Esophagus muscularis mucosa (tissue), 4 donors: ENCODE data around the gene FGD6. TPM values are rescaled to one million over a fixed set of nuclear protein-coding genes. Genes with fewer than 3 reads are reported as not detected.
A peak's percentile ranks its signal among the peaks of the same experiment; 100 is the strongest.

ENCODE experiments used
- DNase-seq: peaks from one replicate; pipeline ENCODE4 v3.0.0-alpha.2; 2017; ENCODE audit errors: extremely low spot score
- H3K27ac ChIP-seq, 4 donors: fragments of 200-600 bp; sonication (generic); replicated peaks in 1 of 4; 1 replicate in 3 of 4; 2 replicates in 1 of 4; pipeline ENCODE4 v1.5.1; 2016 to 2019; ENCODE audit warnings: mild to moderate bottlenecking in 1 of 4
- H3K27me3 ChIP-seq, 4 donors: fragments of 200-600 bp; sonication (generic); one replicate each; pipeline versions ENCODE4 v1.5.1 to v1.6.0; 2016 to 2019
- H3K36me3 ChIP-seq, 4 donors: fragments of 200-600 bp; sonication (generic); one replicate each; pipeline ENCODE4 v1.5.1; 2016 to 2019
- H3K4me1 ChIP-seq, 4 donors: fragments of 200-600 bp; sonication (generic); one replicate each; pipeline ENCODE4 v1.5.1; 2016 to 2019
- H3K4me3 ChIP-seq, 4 donors: fragments of 200-600 bp; sonication (generic); 1 replicate in 2 of 4; 2 replicates in 2 of 4; pipeline ENCODE4 v1.5.1; 2016 to 2019; ENCODE audit warnings: mild to moderate bottlenecking in 4 of 4, moderate library complexity in 1 of 4
- H3K9me3 ChIP-seq, 4 donors: fragments of 200-600 bp; sonication (generic); 1 replicate in 3 of 4; 2 replicates in 1 of 4; pipeline ENCODE4 v1.5.1; 2016 to 2019
- CTCF ChIP-seq, 3 experiments: fragments of 200-600 bp in 2 of 3; fragments of 450-650 bp in 1 of 3; sonication (generic) in 2 of 3; IDR thresholded peaks; one replicate each; pipeline ENCODE4 v1.5.1; 2017 to 2019; ENCODE audit warnings: antibody characterized with exemption in 3 of 3, mild to moderate bottlenecking in 2 of 3, moderate library complexity in 1 of 3
- EP300 ChIP-seq: sonication (generic); formaldehyde crosslinking; IDR thresholded peaks from one replicate; pipeline ENCODE4 v1.6.1; 2017; ENCODE audit warnings: antibody characterized with exemption
- POLR2A ChIP-seq: fragments of 450-650 bp; IDR thresholded peaks from one replicate; pipeline ENCODE4 v1.6.1; 2017; ENCODE audit warnings: antibody characterized with exemption, moderate library complexity, mild to moderate bottlenecking, low read depth
- POLR2AphosphoS5 ChIP-seq, 2 donors: sonication (generic); formaldehyde crosslinking; IDR thresholded peaks; one replicate each; pipeline ENCODE4 v1.6.1; 2017; ENCODE audit warnings: antibody characterized with exemption in 2 of 2
- WGBS: methylation state at CpG from one replicate; pipeline ENCODE4 v1.1.5; 2018; 5-methylcytosine and 5-hydroxymethylcytosine counted together
- intact Hi-C: fragments of 100-400 bp; cut with DNase I; formaldehyde crosslinking; loops from one replicate; pipeline ENCODE4 v1.15.1; 2023
- total RNA-seq, 4 donors: library from RNA; depleted of rRNA; stranded (reverse); fragments of >200 nt; gene quantifications; one replicate each; pipeline versions ENCODE4 v1.1.0 to v1.2.1, GENCODE V29; 2016

The FGD6 gene
- total RNA-seq, 4 donors from 2014 or later: 30.5 to 48.6 (median 37.3) TPM

- 49% methylated on average over 7 of the region's 7 CpGs for WGBS
- Histone ChIP-seq H3K4me3 (no peak overlapping the region), H3K36me3 (peaks cover 0 to 23% (median 15%) of the 10 kb centered on the region in 4 donors), H3K4me1 (peaks cover 26 to 42% (median 40%) of the 10 kb centered on the region in 4 donors), H3K27me3 (no peaks in the 10 kb centered on the region), H3K27ac (peak overlapping the region; percentile 56 to 74 (median 68)), H3K9me3 (no peaks in the 10 kb centered on the region)
- TF ChIP-seq POLR2A (no peak), CTCF (IDR thresholded peaks at IDR 0.05) (no peak), POLR2AphosphoS5 (IDR thresholded peaks at IDR 0.05) (no peak), EP300 (no peak)
- intact Hi-C loops: loop anchor here (2.0 to 5.0 kb wide), 4 partner anchors 43 to 419 kb away; partner anchors contain the start of genes FGD6, NR2C1 and VEZT
- DNase-seq: no peak
These were observed 101.6 kb downstream of the FGD6 start for GRCh38 chr12:95115641-95116040.

- no peak for DNase-seq
- Histone ChIP-seq H3K27me3 (no peaks in the 10 kb centered on the region), H3K4me3 (no peak overlapping the region), H3K27ac (peak overlapping the region in 1 of 4 donors; percentile 74), H3K9me3 (no peaks in the 10 kb centered on the region), H3K4me1 (peaks cover 26 to 42% (median 40%) of the 10 kb centered on the region in 4 donors), H3K36me3 (peaks cover 0 to 23% (median 15%) of the 10 kb centered on the region in 4 donors)
- intact Hi-C loops: loop anchor here (5.0 kb wide), 1 partner anchor 102 kb away; the partner anchor contains the start of genes FGD6 and VEZT
- WGBS: 71% methylated on average over 3 of the region's 3 CpGs
- no peak for TF ChIP-seq EP300
- no peak for TF ChIP-seq CTCF (IDR thresholded peaks at IDR 0.05)
- TF ChIP-seq POLR2AphosphoS5 (IDR thresholded peaks at IDR 0.05): no peak
- TF ChIP-seq POLR2A: no peak
These were observed 102.4 kb downstream of the FGD6 start for GRCh38 chr12:95114766-95115405.

GRCh38 chr12:95107362-95107761 is 109.9 kb downstream of the FGD6 start:
- Histone ChIP-seq H3K9me3 (no peaks in the 10 kb centered on the region), H3K4me1 (peaks cover 0 to 20% (median 7%) of the 10 kb centered on the region in 4 donors), H3K36me3 (peaks cover 4 to 66% (median 28%) of the 10 kb centered on the region in 4 donors), H3K4me3 (no peak overlapping the region), H3K27ac (no peak overlapping the region), H3K27me3 (no peaks in the 10 kb centered on the region)
- WGBS: 86% methylated on average over 7 of the region's 7 CpGs
- no peak for TF ChIP-seq POLR2AphosphoS5 (IDR thresholded peaks at IDR 0.05)
- TF ChIP-seq EP300: no peak
- no peak for TF ChIP-seq POLR2A
- TF ChIP-seq CTCF (IDR thresholded peaks at IDR 0.05): no peak
- no peak for DNase-seq
- intact Hi-C loops: no loop called here

GRCh38 chr12:95105540-95105939 is 111.7 kb downstream of the FGD6 start:
- intact Hi-C loops: no loop called here
- Histone ChIP-seq H3K36me3 (peaks cover 4 to 66% (median 26%) of the 10 kb centered on the region in 4 donors), H3K27ac (no peak overlapping the region), H3K27me3 (no peaks in the 10 kb centered on the region), H3K9me3 (no peaks in the 10 kb centered on the region), H3K4me1 (peaks cover 0 to 20% (median 7%) of the 10 kb centered on the region in 4 donors), H3K4me3 (no peak overlapping the region)
- no peak for DNase-seq
- WGBS: 97% methylated on average over 7 of the region's 8 CpGs
- TF ChIP-seq POLR2AphosphoS5 (IDR thresholded peaks at IDR 0.05) (no peak), CTCF (IDR thresholded peaks at IDR 0.05) (no peak), EP300 (no peak), POLR2A (no peak)
